HepG2 (cell line): Measurements from ENCODE around the gene CCDC157. TPM values are rescaled to one million over a fixed set of nuclear protein-coding genes. Genes with fewer than 3 reads are reported as not detected.

Experiments used
- BORCS8-MEF2B ChIP-seq: sonication (generic); formaldehyde crosslinking; IDR thresholded peaks from 2 replicates; pipeline ENCODE4 v1.8.0; 2022; ENCODE audit warnings: mild to moderate bottlenecking, missing genetic modification reagents
- CHCHD3 ChIP-seq: sonication (generic); formaldehyde crosslinking; IDR thresholded peaks from 2 replicates; pipeline ENCODE4 v1.8.0; 2022; ENCODE audit warnings: mild to moderate bottlenecking, missing genetic modification reagents, moderate library complexity
- CTCF ChIP-seq: sonication (generic); formaldehyde crosslinking; IDR thresholded peaks from 2 replicates; pipeline ENCODE4 v1.5.0; 2020; ENCODE audit warnings: mild to moderate bottlenecking, missing genetic modification reagents, moderate library complexity
- FOXM1 ChIP-seq: sonication (generic); formaldehyde crosslinking; IDR thresholded peaks from 2 replicates; pipeline ENCODE4 v1.5.0; 2020; ENCODE audit warnings: missing genetic modification reagents
- FUBP1 ChIP-seq: sonication (generic); formaldehyde crosslinking; IDR thresholded peaks from 2 replicates; pipeline ENCODE4 v1.5.1; 2020; ENCODE audit warnings: missing genetic modification reagents, mild to moderate bottlenecking, borderline replicate concordance
- HOXA7 ChIP-seq: sonication (generic); formaldehyde crosslinking; IDR thresholded peaks from 2 replicates; pipeline ENCODE4 v1.8.1; 2022; ENCODE audit warnings: mild to moderate bottlenecking, missing genetic modification reagents, moderate library complexity
- MED1 ChIP-seq: sonication (generic); formaldehyde crosslinking; IDR thresholded peaks from 2 replicates; pipeline ENCODE4 v1.4.0; 2020; ENCODE audit warnings: missing genetic modification reagents
- NR2F2 ChIP-seq: IDR thresholded peaks from 2 replicates; pipeline ENCODE4 v1.6.1; 2012; ENCODE audit warnings: low read depth, inconsistent platforms, borderline replicate concordance
- NR3C1 ChIP-seq: sonication (generic); formaldehyde crosslinking; IDR thresholded peaks from 2 replicates; pipeline ENCODE4 v1.4.0; 2020; ENCODE audit warnings: missing genetic modification reagents
- PCBP1 ChIP-seq: fragments of 200-400 bp; formaldehyde crosslinking; IDR thresholded peaks from 2 replicates; pipeline ENCODE4 v1.6.1; 2017; ENCODE audit warnings: mild to moderate bottlenecking, low read depth, low read length, borderline replicate concordance
- POLR2AphosphoS5 ChIP-seq: IDR thresholded peaks from 2 replicates; pipeline ENCODE4 v1.6.1; 2012; ENCODE audit warnings: low read depth, low read length
- RAD21 ChIP-seq: fragments of 450-650 bp; formaldehyde crosslinking; IDR thresholded peaks from 2 replicates; pipeline ENCODE4 v1.5.0; 2020; ENCODE audit warnings: mild to moderate bottlenecking
- SP4 ChIP-seq: sonication (generic); formaldehyde crosslinking; IDR thresholded peaks from 2 replicates; pipeline ENCODE4 v1.8.1; 2023; ENCODE audit warnings: mild to moderate bottlenecking, missing genetic modification reagents
- XBP1 ChIP-seq: sonication (generic); formaldehyde crosslinking; IDR thresholded peaks from 2 replicates; pipeline ENCODE4 v1.5.0; 2020; ENCODE audit warnings: missing genetic modification reagents
- XRCC5 ChIP-seq: fragments of 200-400 bp; formaldehyde crosslinking; optimal IDR thresholded peaks from 2 replicates; pipeline ENCODE3; 2017; ENCODE audit warnings: mild to moderate bottlenecking, low read length
- ZFP90 ChIP-seq: sonication (generic); formaldehyde crosslinking; IDR thresholded peaks from 2 replicates; pipeline ENCODE4 v1.8.0; 2022; ENCODE audit warnings: missing genetic modification reagents, mild to moderate bottlenecking, inconsistent platforms, borderline replicate concordance
- ZNF160 ChIP-seq: sonication (generic); formaldehyde crosslinking; IDR thresholded peaks from 2 replicates; pipeline ENCODE4 v1.8.0; 2022; ENCODE audit warnings: mild to moderate bottlenecking, inconsistent platforms, missing genetic modification reagents
- ZNF205 ChIP-seq: IDR thresholded peaks from 2 replicates; pipeline ENCODE4 v1.6.1; 2018; ENCODE audit warnings: missing biosample characterization, missing genetic modification reagents
- ZNF326 ChIP-seq: sonication (generic); formaldehyde crosslinking; IDR thresholded peaks from 2 replicates; pipeline ENCODE4 v1.4.0; 2020; ENCODE audit warnings: missing genetic modification reagents, borderline replicate concordance
- ZNF354B ChIP-seq: sonication (generic); formaldehyde crosslinking; IDR thresholded peaks from 2 replicates; pipeline ENCODE4 v1.8.0; 2022; ENCODE audit warnings: mild to moderate bottlenecking, missing genetic modification reagents
- ZNF451 ChIP-seq: sonication (generic); formaldehyde crosslinking; IDR thresholded peaks from 2 replicates; pipeline ENCODE4 v1.5.0; 2020; ENCODE audit warnings: mild to moderate bottlenecking, missing genetic modification reagents
- ZNF747 ChIP-seq: sonication (generic); formaldehyde crosslinking; IDR thresholded peaks from 2 replicates; pipeline ENCODE4 v1.8.1; 2023; ENCODE audit warnings: missing genetic modification reagents, mild to moderate bottlenecking, borderline replicate concordance
- ZNF775 ChIP-seq: sonication (generic); formaldehyde crosslinking; IDR thresholded peaks from 2 replicates; pipeline ENCODE4 v1.4.0; 2020; ENCODE audit warnings: missing genetic modification reagents, mild to moderate bottlenecking, moderate library complexity, borderline replicate concordance
- polyA plus RNA-seq, 8 experiments: library from polyadenylated mRNA; depleted of rRNA in 3 of 8; stranded (reverse) in 7 of 8; unstranded in 1 of 8; fragments of >200 nt; fragmentation: Illumina TruSeq in 4 of 8; extraction: Trizol in 4 of 8; gene quantifications; 2 replicates each; pipeline versions ENCODE4 v1.2.1 to v1.2.3, GENCODE V29; 2011 to 2016; ENCODE audit warnings: low read depth in 4 of 8, missing spikeins in 1 of 8, mixed read lengths in 1 of 8; ENCODE audit not compliant: insufficient read depth in 1 of 8
- total RNA-seq, 5 experiments: library from RNA; depleted of rRNA; stranded (reverse); fragments of >200 nt; fragmentation: Illumina TruSeq; extraction: Trizol; gene quantifications; 2 replicates each; pipeline ENCODE4 v1.2.3, GENCODE V29; 2016; ENCODE audit warnings: low read depth in 1 of 5
- TF ChIP-seq, protein P1 (sequence below): sonication (generic); formaldehyde crosslinking; IDR thresholded peaks from 2 replicates; pipeline ENCODE4 v1.8.1; 2023; ENCODE audit warnings: mild to moderate bottlenecking, missing genetic modification reagents

Gene CCDC157
- total and polyA plus RNA-seq, 2 of the 13 experiments (the other 11 are each of a cell fraction or from before 2014, with no cell fraction given), result 1.4 to 1.6 TPM

GRCh38 chr22:30397656-30398635 is 41.1 kb downstream of the CCDC157 start (continued):
- no peak for TF ChIP-seq FUBP1
- no peak for TF ChIP-seq HOXA7 (CRISPR knock-in tag)
- TF ChIP-seq POLR2AphosphoS5, result 0 out of 2 replicates have a peak, but pooled peaks have one; percentile 20
- no peak for TF ChIP-seq CTCF (CRISPR knock-in tag)
- no peak for TF ChIP-seq NR2F2
- TF ChIP-seq ZNF326 (CRISPR knock-in tag), result no peak
- TF ChIP-seq ZNF747, result no peak
- no peak for TF ChIP-seq XBP1
- no peak for TF ChIP-seq ZNF451 (CRISPR knock-in tag)
- TF ChIP-seq MED1, result no peak
- 0 out of 2 replicates have a peak, but pooled peaks have one; percentile 17 for TF ChIP-seq ZNF160 (CRISPR knock-in tag)
- TF ChIP-seq, protein P1, sequence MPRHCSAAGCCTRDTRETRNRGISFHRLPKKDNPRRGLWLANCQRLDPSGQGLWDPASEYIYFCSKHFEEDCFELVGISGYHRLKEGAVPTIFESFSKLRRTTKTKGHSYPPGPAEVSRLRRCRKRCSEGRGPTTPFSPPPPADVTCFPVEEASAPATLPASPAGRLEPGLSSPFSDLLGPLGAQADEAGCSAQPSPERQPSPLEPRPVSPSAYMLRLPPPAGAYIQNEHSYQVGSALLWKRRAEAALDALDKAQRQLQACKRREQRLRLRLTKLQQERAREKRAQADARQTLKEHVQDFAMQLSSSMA (CRISPR knock-in tag), result no peak
- TF ChIP-seq XRCC5, result no peak
- TF ChIP-seq SP4, result no peak
- no peak for TF ChIP-seq FOXM1 (CRISPR knock-in tag)
- TF ChIP-seq CHCHD3 (CRISPR knock-in tag), result no peak
- no peak for TF ChIP-seq RAD21
- no peak for TF ChIP-seq BORCS8-MEF2B (CRISPR knock-in tag)
- no peak for TF ChIP-seq ZNF205 (CRISPR knock-in tag)
- TF ChIP-seq ZNF775 (CRISPR knock-in tag), result no peak
- no peak for TF ChIP-seq ZFP90
- TF ChIP-seq NR3C1 (CRISPR knock-in tag), result no peak
- no peak for TF ChIP-seq ZNF354B (CRISPR knock-in tag)
- TF ChIP-seq PCBP1, result no peak
